ENCODE results near the gene SPOCK1.

The SPOCK1 gene

GRCh38 chr5:137332296-137332695 lies 166.8 kb downstream of the SPOCK1 start:
- ChIA-PET POLR2A (no interaction called here), CTCF (no interaction called here)
- no peak for TF ChIP-seq NFRKB (IDR thresholded peaks at IDR 0.05)
- no peak for TF ChIP-seq FOXK2 (IDR thresholded peaks at IDR 0.05)
- TF ChIP-seq ARNT (IDR thresholded peaks at IDR 0.05): no peak
- TF ChIP-seq SUZ12 (IDR thresholded peaks at IDR 0.05): no peak
- TF ChIP-seq FOXM1 (IDR thresholded peaks at IDR 0.05; ENCODE audit: borderline replicate concordance): no peak
- TF ChIP-seq BHLHE40 (IDR thresholded peaks at IDR 0.05; ENCODE audit: borderline replicate concordance): no peak
- no peak for TF ChIP-seq CTBP1 (IDR thresholded peaks at IDR 0.05; ENCODE audit: borderline replicate concordance)
- no peak for TF ChIP-seq HDGF (IDR thresholded peaks at IDR 0.05; ENCODE audit: borderline replicate concordance)
- TF ChIP-seq ZNF384 (IDR thresholded peaks at IDR 0.05): no peak
- no peak for TF ChIP-seq LEF1 (IDR thresholded peaks at IDR 0.05; ENCODE audit: borderline replicate concordance)
- DNase-seq (ENCODE audit: extremely low spot score): no peak

GRCh38 chr5:137329586-137330296 lies 169.4 kb downstream of the SPOCK1 start:
- no peak for DNase-seq (ENCODE audit: extremely low spot score)
- CTCF ChIA-PET: interaction anchor here (1.2 to 3.4 kb wide), 2 partner anchors 9 to 16 kb away, joined by 3 to 22 read pairs; no protein-coding TSS in a partner anchor
- TF ChIP-seq HDGF (IDR thresholded peaks at IDR 0.05; ENCODE audit: borderline replicate concordance) (no peak), ELF4 (IDR thresholded peaks at IDR 0.05) (no peak), LEF1 (IDR thresholded peaks at IDR 0.05; ENCODE audit: borderline replicate concordance) (no peak), SUZ12 (IDR thresholded peaks at IDR 0.05) (no peak), TARDBP (IDR thresholded peaks at IDR 0.05) (no peak), FOXM1 (IDR thresholded peaks at IDR 0.05; ENCODE audit: borderline replicate concordance) (no peak), PKNOX1 (IDR thresholded peaks at IDR 0.05) (no peak), CTBP1 (IDR thresholded peaks at IDR 0.05; ENCODE audit: borderline replicate concordance) (no peak), FOXA1 (IDR thresholded peaks at IDR 0.05) (no peak), BHLHE40 (IDR thresholded peaks at IDR 0.05; ENCODE audit: borderline replicate concordance) (no peak), L3MBTL2 (conservative IDR thresholded peaks at IDR 0.05) (no peak), ZNF384 (IDR thresholded peaks at IDR 0.05) (no peak)
- POLR2A ChIA-PET: no interaction called here

GRCh38 chr5:137328991-137329390 lies 170.1 kb downstream of the SPOCK1 start:
- POLR2A ChIA-PET: no interaction called here
- no peak for TF ChIP-seq FOXM1 (IDR thresholded peaks at IDR 0.05; ENCODE audit: borderline replicate concordance)
- TF ChIP-seq ELF4 (IDR thresholded peaks at IDR 0.05): no peak
- no peak for TF ChIP-seq PKNOX1 (IDR thresholded peaks at IDR 0.05)
- no peak for DNase-seq (ENCODE audit: extremely low spot score)
- CTCF ChIA-PET: interaction anchor here (3.4 kb wide), 1 partner anchor 9 kb away, joined by 22 read pairs; no protein-coding TSS in a partner anchor

- TF ChIP-seq FOXK2 (IDR thresholded peaks at IDR 0.05): no peak
- no peak for TF ChIP-seq SUZ12 (IDR thresholded peaks at IDR 0.05)
- no peak for TF ChIP-seq PKNOX1 (IDR thresholded peaks at IDR 0.05)
- TF ChIP-seq FOXM1 (IDR thresholded peaks at IDR 0.05; ENCODE audit: borderline replicate concordance): no peak
- TF ChIP-seq HDGF (IDR thresholded peaks at IDR 0.05; ENCODE audit: borderline replicate concordance): no peak
- TF ChIP-seq L3MBTL2 (conservative IDR thresholded peaks at IDR 0.05): no peak
- no peak for TF ChIP-seq BHLHE40 (IDR thresholded peaks at IDR 0.05; ENCODE audit: borderline replicate concordance)
- no peak for TF ChIP-seq NFRKB (IDR thresholded peaks at IDR 0.05)
- TF ChIP-seq CTBP1 (IDR thresholded peaks at IDR 0.05; ENCODE audit: borderline replicate concordance): no peak
- TF ChIP-seq ZNF384 (IDR thresholded peaks at IDR 0.05): no peak
- no peak for TF ChIP-seq ARNT (IDR thresholded peaks at IDR 0.05)
- no peak for TF ChIP-seq FOXA1 (IDR thresholded peaks at IDR 0.05)
- no peak for TF ChIP-seq LEF1 (IDR thresholded peaks at IDR 0.05; ENCODE audit: borderline replicate concordance)
- no peak for TF ChIP-seq TARDBP (IDR thresholded peaks at IDR 0.05)
- DNase-seq (ENCODE audit: extremely low spot score): no peak
- CTCF ChIA-PET: interaction anchor here (0.7 to 3.4 kb wide), 2 partner anchors 8 to 311 kb away, joined by 3 to 22 read pairs; no protein-coding TSS in a partner anchor
- POLR2A ChIA-PET: no interaction called here
These were observed 170.7 kb downstream of the SPOCK1 start for GRCh38 chr5:137328463-137328862.

- CTCF ChIA-PET: no interaction called here
- no peak for DNase-seq (ENCODE audit: extremely low spot score)
- TF ChIP-seq TARDBP (IDR thresholded peaks at IDR 0.05): no peak
- TF ChIP-seq FOXK2 (IDR thresholded peaks at IDR 0.05): no peak
- TF ChIP-seq ELF4 (IDR thresholded peaks at IDR 0.05): no peak
- no peak for TF ChIP-seq BHLHE40 (IDR thresholded peaks at IDR 0.05; ENCODE audit: borderline replicate concordance)
- no peak for TF ChIP-seq LEF1 (IDR thresholded peaks at IDR 0.05; ENCODE audit: borderline replicate concordance)
- no peak for TF ChIP-seq NFRKB (IDR thresholded peaks at IDR 0.05)
- TF ChIP-seq HDGF (IDR thresholded peaks at IDR 0.05; ENCODE audit: borderline replicate concordance): no peak
- no peak for TF ChIP-seq FOXA1 (IDR thresholded peaks at IDR 0.05)
- TF ChIP-seq FOXM1 (IDR thresholded peaks at IDR 0.05; ENCODE audit: borderline replicate concordance): no peak
- TF ChIP-seq SUZ12 (IDR thresholded peaks at IDR 0.05): no peak
- POLR2A ChIA-PET: no interaction called here
These were observed 173.4 kb downstream of the SPOCK1 start for GRCh38 chr5:137325721-137326120.

All from HEK293T (cell line).